Astrocyte of the cerebellum (primary cell): ENCODE measurements around the gene FIGN.

Experiments
- DNase-seq: peaks from one replicate; pipeline ENCODE4 v3.0.0-alpha.2; 2011; ENCODE audit warnings: low read depth
- H3K4me3 ChIP-seq: 2 replicates; pipeline ENCODE4 v1.5.1; 2011; ENCODE audit warnings: mild to moderate bottlenecking, low read depth, low read length, moderate library complexity
- in situ Hi-C: cut with HindIII; loops from 2 replicates; pipeline ENCODE4 v1.10.0; 2017; ENCODE audit warnings: low sequenced_read_pairs
- TF ChIP-seq, protein P1 (sequence below): IDR thresholded peaks from 2 replicates; pipeline ENCODE4 v1.5.1; 2012; ENCODE audit warnings: low read length, low read depth, moderate library complexity, mild to moderate bottlenecking; ENCODE audit errors: missing control alignments

Gene FIGN

DNA sequence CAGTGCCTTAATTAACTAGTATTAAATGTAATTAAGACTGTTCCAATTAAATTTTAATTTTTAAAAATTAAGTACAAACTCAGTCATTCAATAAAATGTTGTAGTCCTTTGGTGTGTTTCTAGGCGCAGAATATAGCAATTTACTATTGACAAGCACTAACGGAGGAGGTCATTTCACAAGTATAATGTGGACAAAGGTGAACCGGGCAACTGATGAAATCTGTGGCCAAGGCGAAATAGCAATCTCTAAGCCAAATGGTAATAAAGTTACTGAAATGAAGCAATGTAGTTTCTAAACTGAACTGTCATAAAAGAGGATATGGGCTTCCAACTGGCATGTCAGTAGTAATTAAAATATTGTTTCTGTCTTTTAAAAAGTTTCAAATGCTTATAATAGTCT lies 27.5 kb downstream of the FIGN start:
- H3K4me3 ChIP-seq, result no peak overlapping the region
- TF ChIP-seq, protein P1, sequence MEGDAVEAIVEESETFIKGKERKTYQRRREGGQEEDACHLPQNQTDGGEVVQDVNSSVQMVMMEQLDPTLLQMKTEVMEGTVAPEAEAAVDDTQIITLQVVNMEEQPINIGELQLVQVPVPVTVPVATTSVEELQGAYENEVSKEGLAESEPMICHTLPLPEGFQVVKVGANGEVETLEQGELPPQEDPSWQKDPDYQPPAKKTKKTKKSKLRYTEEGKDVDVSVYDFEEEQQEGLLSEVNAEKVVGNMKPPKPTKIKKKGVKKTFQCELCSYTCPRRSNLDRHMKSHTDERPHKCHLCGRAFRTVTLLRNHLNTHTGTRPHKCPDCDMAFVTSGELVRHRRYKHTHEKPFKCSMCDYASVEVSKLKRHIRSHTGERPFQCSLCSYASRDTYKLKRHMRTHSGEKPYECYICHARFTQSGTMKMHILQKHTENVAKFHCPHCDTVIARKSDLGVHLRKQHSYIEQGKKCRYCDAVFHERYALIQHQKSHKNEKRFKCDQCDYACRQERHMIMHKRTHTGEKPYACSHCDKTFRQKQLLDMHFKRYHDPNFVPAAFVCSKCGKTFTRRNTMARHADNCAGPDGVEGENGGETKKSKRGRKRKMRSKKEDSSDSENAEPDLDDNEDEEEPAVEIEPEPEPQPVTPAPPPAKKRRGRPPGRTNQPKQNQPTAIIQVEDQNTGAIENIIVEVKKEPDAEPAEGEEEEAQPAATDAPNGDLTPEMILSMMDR, result no peak
- no peak for DNase-seq
- in situ Hi-C loops, result no loop called here

DNA sequence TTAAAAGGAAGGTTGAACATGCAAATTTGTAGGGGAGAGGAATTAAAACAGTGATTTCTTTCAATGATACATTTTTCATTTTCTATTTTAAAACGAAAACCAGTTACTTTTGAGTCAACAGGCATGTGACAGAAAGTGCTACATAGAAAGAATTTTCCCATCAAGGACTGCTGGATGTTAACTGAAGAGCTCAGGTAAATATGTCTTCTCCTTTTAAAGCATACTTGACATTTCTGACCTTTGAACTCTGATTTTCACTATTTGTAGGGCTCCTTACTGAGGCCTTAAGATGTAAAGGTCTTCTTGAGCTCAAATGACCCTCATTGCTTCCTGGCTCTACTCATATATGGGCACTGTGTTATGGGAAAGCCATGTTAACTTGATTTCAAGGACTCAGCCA lies 32.4 kb downstream of the FIGN start:
- in situ Hi-C loops, result no loop called here
- no peak for DNase-seq
- no peak overlapping the region for H3K4me3 ChIP-seq
- TF ChIP-seq, protein P1, result no peak

DNA sequence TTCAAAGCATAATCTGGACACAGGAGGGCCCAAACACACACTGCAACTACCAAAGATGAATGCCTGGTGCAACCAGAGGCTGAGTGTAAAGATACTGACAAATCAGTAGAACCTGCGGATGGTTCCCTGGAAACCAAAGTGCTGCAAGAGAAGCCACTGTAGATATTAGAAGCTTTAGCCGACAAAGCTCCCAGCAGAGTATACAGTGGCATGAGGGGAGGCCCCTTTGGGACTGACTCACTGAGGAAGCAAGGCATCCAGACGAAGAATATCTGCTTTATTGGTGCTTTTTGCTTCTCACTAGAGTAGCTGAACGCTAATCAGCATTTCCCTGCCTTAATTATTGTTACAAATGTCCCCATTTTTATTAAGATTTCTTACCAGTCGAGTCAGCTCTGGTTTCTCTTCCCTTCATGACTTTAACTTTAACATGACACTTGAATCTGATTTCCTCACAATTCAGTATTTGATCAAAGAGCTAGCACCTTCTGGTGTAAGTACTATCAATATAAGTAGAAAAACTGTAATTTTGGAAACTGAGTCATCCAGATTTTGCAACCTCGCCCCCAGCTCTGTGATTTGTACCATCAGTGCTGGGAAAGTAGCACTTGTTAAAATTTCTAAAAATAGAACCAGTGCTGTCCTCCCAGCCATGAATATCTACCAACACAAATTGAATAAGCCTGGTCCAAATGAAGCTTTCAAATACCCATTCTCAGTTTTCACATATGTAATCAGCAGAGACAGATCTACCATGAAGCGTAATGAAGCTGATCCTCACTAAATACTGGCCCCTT lies 34.2 kb downstream of the FIGN start:
- in situ Hi-C loops, result no loop called here
- TF ChIP-seq, protein P1, result no peak
- no peak for DNase-seq

DNA sequence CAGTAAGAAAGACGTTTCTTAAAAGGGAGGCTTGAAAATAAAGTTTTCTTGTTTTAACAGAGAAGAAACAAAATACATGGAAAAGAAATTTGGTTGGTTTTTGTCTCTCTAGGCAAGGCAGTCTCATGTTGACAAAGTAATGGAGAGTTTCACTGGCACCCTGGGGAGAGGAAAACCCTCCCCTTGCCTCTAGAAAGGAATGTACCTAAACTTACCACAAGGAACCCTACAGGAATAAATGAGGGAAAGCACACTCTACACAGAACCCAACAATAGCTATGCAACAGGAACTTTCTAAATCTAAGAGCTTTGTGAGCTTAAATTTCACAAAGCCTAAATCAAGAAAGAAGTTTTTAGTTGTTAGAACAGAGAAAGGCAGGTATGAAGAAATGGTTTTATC lies 37.0 kb downstream of the FIGN start:
- TF ChIP-seq, protein P1, result peak; percentile 11
- no peak overlapping the region for H3K4me3 ChIP-seq
- DNase-seq, result peak; percentile 58
- in situ Hi-C loops, result no loop called here

More for the DNA sequence above, 34.2 kb downstream of the FIGN start:
- H3K4me3 ChIP-seq, result no peak overlapping the region

DNA sequence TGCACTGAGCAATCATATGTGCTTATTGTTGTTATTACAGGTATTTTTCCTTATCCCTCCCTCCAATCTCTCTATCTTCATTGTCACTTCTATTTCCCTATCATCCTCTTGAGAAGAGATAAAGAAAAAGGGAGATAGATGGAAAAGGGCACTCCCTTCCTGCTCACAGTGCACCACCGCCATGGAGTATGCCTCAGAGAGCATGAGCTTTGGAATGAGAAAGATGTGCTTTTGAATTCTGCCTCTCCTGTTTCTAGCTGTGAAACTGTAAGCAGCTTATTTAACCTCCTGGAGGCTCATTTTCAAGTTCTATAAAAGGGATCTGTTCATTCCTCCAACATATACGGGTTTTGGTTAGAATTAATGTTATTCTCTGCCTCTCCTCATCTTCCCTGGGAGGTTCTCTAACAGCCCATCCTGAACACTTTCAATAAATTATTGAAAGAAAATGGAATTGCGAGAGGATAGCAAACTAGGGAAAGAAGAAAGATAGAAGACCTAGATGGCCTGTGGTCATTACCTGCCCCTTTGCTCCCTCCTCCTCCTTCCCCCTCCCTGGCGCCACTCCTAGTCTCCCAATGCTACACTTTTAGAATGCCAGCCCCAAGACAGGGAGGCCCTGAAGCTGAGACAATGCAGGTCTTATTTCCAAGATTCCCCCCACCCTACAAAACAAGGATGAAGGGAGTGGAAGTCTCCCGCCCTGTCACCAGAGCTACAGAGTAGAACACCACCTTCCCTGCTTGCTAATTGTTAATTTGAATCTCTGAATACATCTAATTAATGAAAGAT lies 37.8 kb downstream of the FIGN start:
- DNase-seq, result no peak
- H3K4me3 ChIP-seq, result no peak overlapping the region
- TF ChIP-seq, protein P1, result no peak
- in situ Hi-C loops, result no loop called here

DNA sequence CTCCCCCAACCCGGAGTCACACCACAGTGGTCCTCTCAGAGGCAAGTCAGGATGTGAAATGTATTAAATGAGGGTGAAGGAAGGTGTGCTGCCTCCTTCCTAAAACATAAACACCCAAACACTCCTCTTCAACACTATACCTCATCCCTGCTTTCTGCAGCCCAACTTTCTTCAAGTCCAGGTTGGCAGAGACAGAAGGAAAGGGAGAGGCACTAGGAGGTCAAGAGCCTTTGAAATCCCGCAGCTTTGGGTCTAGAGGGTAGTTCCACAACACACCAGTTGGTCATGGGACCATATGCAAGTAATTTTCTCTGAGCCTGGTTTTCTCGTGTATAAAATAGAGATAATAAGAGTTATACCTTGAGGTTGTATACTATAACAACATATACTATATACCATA lies 38.4 kb downstream of the FIGN start:
- in situ Hi-C loops, result no loop called here
- no peak for DNase-seq
- TF ChIP-seq, protein P1, result no peak
- no peak overlapping the region for H3K4me3 ChIP-seq
